GM19397 (cell line): ENCODE data around the gene FBLIM1.

Source experiments
- ATAC-seq: cut with Tn5 transposase; IDR thresholded peaks from one replicate; pipeline ENCODE4 v1.9.1; 2021; ENCODE audit warnings: mild to moderate bottlenecking, moderate library complexity; ENCODE audit not compliant: unreplicated experiment

Gene FBLIM1

DNA sequence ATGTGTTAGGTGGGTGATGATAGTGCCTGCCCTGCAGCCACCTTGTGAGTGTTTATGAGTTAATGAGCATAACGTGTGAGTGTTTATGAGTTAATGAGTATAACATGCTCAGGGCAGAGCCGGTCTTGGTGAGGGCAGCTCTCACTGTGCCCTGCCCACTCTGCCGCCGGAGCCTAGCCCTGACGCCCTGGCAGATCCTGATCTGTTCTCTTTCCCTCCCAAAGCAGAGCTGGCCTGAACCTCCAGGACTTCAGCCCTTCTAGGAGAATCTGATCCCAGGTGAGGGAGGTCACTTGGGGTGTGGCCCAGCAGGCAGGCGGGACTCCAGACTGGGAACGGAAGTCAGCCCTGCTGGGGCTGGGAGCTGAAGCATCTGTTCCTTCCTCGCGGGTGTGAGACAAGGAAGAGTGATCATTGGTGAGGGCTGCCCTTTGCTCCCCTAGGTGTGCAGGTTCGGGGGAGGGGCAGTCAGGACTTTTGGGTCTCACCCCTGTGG, 5.7 kb downstream of the FBLIM1 start:
- ATAC-seq: no peak

- ATAC-seq: no peak
These were observed 6.3 kb downstream of the FBLIM1 start for GRCh38 chr1:15764890-15765289.

DNA sequence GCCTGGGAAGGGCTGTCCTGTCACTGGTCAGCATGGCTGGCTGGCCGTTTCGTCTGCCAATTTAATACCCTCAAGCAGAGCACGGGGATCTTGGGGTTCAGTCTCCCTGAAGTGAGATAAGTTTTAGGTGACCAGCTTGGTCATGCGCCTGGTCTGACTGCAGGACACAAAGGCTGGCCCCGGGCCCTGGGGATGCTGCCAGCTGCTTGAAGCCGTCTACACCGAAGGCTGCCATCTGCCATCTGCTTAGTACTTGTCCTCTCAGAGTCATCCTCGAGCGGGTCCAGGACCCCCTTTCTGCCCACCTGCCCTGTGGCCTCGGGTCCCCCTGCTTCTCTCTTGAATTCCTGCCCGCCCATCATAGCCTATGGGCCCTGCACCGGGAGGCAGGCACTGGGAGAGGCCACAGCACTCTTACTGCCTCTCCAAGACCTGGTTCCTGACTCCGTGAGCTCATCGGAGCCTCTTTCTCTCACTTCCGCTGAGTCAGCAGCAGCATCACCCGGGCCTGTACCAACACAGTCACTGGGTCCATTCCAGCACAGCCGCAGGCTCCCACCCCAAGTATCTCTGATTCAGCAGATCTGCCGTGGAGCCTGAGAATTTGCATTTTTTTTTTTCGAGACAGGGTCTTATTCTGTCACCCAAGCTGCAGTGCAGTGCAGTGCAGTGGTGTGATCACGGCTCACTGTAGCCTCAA, 7.0 kb downstream of the FBLIM1 start:
- ATAC-seq: no peak

DNA sequence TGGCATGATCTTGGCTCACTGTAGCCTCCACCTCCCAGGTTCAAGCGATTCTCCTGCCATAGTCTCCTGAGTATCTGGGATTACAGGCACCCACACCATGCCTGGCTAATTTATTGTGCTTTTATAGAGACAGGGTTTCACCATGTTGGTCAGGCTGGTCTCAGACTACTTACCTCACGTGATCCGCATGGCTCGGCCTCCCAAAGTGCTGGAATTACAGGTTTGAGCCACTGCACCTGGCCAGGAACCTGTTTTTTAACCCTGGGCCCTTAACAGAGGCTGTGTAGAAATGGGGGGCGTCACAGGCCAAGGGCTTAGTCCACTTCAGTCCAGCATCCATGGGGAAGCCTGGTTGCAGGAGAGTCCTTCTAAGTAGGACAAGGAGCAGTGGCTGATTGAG, 9.3 kb downstream of the FBLIM1 start:
- ATAC-seq: no peak

DNA sequence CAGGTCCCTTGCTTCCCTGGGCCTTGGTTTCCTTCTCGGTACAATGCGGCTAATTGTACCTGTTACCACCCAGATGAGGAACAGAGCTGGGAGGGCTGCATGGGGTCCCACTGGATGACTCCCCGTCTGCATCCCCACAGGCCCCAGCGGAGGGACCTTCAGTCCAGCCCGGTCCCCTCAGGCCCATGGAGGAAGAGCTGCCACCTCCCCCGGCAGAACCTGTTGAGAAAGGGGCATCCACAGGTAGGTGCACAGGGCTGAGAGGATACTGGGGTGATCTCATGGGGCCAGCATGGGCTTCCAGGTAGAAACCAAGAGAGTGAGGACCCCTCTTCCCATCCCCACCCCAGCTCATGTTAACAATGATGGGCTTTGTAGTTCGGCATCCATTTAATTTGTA, 9.8 kb downstream of the FBLIM1 start:
- ATAC-seq: no peak

DNA sequence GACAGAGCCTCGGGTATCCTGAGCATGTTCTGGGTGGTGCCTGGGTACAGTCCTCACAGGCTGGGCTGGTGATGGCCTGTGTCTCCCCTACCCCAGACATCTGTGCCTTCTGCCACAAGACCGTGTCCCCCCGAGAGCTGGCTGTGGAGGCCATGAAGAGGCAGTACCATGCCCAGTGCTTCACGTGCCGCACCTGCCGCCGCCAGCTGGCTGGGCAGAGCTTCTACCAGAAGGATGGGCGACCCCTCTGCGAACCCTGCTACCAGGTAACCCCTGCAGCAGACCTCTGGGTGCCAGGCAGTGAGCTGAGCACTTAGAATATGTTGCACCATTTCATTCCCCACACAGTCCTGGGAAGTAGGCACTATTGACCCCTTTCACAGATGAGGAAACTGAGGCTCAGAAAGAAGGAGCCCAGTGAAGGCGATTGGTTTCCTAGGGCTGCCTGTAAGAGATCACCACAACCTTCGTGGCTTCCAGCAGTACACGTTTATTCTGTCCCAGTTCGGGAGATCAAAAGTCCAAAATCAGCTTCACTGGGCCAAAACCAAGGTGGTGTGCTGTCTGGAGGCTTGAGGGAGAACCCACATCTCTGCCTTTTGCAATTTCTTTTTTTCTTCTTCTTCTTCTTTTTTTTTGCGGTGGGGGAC, 11.8 kb downstream of the FBLIM1 start:
- ATAC-seq: no peak

DNA sequence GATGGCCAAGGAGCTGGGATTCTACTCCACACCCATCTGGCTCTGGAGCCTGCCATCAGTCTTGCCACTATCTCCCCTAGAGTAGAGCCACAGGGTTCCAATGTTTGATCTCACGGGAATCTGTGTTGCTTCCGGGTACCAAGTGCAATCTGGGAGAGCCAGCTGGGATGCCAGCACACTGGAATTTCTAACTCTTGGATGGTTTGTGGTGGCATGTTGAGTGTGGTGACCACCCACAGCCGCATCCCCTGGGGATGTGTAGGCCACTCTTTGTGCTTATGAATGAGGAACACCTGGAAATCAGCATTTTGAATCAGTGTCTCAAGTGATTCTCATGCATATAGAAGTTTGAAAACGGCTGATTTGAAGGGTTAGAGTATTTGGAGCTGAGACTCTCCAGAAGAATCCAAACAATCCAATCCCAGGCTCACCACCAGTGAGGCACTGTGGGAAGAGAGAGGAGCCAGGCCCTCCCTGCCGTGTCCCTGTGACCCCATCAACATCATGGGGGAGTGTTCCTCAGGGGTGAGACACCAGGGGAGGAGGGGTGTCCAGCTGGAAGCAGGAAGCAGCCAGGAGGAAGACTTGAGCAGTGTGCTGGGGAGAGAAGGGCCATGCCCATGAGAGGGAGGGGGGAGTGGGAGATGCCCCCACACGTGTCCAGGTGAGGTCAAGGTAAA, 13.4 kb downstream of the FBLIM1 start:
- ATAC-seq: no peak

- ATAC-seq: no peak
These were observed 17.1 kb downstream of the FBLIM1 start for GRCh38 chr1:15775706-15776105.

DNA sequence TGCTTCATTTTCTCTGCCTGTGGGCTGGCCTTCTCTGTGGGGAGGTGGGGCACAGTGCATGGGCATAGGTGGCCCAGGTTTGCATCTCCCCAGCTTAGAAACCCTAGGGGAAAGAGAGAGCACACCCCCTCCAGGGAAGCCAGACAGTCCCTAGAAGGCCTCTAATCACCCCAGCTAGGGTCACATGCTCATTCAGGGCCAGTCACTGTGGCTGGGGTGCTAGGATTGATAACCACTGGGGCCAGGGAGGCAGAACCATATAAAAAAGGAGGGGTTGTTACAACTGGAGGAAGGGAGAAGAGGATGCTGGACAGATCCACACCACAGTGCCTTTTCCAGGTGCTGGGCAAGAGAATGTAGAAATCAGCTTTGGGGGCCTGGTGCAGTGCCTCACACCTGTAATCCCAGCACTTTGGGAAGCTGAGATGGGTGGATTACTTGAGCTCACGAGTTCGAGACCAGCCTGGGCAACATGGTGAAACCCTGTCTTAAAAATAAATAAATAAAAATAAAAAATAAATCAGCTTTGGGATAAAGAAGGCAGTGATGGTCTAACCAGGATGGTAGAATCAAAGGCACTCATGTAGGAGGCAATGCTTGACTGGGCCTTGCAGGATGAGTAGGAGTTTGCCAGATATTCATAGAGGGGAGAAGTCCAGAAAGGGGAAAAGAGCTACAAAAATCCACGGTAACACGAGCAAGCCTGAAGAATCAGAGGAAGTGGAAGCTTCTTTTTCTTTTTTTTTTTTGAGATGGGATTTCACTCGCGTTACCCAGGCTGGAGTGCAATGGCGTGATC, 19.5 kb downstream of the FBLIM1 start:
- ATAC-seq: no peak

GRCh38 chr1:15785683-15786082, 27.1 kb downstream of the FBLIM1 start:
- no peak for ATAC-seq

- ATAC-seq: no peak
These were observed 28.0 kb downstream of the FBLIM1 start for GRCh38 chr1:15786581-15786980.

- no peak for ATAC-seq
These were observed 30.2 kb downstream of the FBLIM1 start for GRCh38 chr1:15788624-15789301.

DNA sequence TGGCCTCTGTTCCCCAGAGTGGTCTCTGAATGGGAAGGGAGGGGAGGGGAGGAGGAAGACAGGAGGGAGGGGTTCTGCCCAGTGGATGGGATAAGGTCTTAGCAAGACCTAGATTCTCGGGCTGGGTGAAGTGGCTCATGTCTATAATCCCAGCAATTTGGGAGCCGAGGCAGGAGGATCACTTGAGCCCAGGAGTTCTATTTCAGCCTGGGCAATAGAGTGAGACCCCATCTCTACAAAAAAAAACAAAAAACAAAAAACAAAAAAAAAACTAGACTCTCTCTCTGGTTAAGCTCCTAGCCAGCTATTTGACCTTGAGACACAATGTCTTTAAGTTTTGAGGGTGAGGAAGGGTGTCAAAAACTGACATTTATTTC, 37.5 kb downstream of the FBLIM1 start:
- no peak for ATAC-seq

DNA sequence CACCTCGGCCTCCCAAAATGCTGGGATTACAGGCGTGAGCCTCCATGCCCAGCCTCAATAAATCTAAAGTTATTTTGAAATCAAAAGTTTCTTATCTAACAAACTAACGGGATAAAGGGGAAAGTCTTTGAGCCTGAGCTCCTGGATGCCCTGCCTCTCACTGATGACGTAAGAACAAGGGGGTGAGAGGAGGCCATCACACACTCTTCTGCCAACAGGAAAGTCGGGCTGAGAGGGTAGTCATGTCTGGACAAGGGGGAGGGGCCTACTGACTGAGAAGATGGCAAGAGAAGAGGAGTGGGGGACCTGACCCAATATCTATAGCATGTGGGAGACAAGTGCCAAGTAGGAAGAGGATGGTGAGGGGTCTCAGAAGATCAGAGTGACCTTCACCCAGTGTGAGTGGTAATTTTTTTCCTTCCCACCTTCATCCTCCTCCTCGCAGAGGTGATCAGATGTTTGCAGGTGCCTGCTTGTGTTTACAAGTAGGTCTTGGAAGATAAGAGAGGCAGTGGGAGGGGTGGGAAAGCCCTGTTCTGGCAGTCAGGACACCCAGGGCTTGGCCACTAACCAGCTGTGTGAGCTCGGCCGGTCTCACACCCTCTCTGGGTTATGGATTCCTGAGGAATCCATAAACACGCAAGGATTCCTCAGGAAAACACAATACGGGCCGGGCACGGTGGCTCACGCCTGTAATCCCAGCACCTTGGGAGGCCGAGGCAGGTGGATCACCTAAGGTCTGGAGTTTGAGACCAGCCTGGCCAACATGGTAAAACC, 39.2 kb downstream of the FBLIM1 start:
- no peak for ATAC-seq

DNA sequence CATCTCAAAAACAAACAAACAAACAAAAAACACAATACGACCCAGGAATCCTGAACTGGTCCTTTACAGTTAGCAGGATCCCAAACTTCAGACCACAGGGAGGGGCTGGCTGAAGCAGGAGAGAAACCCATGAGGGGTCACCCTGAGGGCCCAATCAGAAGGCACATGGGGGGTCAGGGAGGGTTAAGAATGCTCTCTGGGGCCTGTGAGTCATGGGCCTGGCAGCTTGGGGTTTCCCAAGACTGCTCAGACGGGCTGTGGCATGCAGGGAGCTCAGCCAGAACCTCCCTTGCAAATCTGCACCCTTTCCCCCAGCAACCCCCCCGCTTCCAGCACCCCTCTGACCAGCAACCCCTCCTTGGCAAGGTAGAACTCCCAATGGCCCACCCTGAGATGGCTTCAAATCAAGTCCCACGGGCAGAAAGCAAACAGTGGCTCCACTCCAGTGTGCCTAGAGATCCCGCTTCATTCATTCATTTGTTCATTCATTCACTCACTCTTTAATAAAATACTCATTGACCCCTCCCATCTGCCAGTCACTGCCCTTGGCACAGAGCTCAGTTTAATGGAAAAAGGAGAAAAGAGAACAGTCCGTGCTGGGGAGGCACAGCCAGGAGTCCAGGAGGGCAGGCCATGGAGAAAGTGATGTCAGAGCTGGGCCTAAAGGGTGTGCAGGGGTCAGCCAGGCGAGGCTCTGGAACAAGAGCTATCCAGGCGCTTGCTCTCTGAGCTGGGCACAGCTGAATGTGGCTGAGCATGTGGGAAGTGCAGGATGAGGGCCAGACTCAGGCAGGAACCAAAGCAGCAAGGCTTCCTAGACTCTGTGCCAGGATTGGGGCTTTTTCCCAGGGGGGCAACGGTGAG, 40.6 kb downstream of the FBLIM1 start:
- no peak for ATAC-seq

- ATAC-seq: no peak
These were observed 41.6 kb downstream of the FBLIM1 start for GRCh38 chr1:15799928-15800835.

DNA sequence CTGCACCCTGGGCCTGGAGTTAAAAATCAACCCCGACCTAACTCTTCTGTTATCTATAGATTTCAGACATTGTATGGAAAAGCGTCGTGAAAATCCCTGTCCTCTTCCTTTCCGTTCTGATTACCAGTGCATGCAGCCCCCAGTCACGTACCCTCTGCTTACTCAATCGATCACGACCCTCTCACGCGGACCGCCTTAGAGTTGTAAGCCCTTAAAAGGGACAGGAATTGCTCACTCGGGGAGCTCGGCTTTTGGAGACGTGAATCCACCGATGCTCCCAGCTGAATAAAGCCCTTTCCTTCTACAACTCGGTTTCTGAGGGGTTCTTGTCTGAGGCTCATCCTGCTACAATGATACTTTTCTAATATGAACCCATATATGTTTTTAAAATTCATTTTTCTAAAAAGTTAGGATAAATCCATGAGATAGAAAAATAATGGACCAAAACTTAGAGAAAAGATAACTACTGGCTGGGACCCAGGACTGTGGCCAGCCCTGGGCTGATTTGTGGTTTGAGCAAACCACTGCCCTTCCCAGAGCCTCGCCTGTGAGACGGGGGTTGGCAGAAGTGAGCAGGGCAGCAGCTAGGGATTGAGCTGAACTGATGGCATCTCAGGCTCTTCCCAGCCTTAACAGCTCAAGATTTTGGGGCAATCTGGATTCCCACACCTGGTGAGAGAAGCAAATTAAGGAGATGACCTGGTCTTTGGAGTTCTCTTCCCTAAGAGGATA, 43.8 kb downstream of the FBLIM1 start:
- no peak for ATAC-seq
